AG10803 (cell line): Measurements from ENCODE around the gene MRC1.

ENCODE experiments used
- DNase-seq: peaks from one replicate; pipeline ENCODE4 v3.0.0; 2010; ENCODE audit warnings: low read depth
- H3K4me3 ChIP-seq: 2 replicates; pipeline ENCODE4 v1.5.1; 2011; ENCODE audit warnings: mild to moderate bottlenecking, low read length, control low read depth
- CTCF ChIP-seq: conservative IDR thresholded peaks from 2 replicates; pipeline ENCODE4 v1.5.1; 2011; ENCODE audit warnings: mild to moderate bottlenecking, low read length, control low read depth, inconsistent platforms

MRC1 gene

DNA sequence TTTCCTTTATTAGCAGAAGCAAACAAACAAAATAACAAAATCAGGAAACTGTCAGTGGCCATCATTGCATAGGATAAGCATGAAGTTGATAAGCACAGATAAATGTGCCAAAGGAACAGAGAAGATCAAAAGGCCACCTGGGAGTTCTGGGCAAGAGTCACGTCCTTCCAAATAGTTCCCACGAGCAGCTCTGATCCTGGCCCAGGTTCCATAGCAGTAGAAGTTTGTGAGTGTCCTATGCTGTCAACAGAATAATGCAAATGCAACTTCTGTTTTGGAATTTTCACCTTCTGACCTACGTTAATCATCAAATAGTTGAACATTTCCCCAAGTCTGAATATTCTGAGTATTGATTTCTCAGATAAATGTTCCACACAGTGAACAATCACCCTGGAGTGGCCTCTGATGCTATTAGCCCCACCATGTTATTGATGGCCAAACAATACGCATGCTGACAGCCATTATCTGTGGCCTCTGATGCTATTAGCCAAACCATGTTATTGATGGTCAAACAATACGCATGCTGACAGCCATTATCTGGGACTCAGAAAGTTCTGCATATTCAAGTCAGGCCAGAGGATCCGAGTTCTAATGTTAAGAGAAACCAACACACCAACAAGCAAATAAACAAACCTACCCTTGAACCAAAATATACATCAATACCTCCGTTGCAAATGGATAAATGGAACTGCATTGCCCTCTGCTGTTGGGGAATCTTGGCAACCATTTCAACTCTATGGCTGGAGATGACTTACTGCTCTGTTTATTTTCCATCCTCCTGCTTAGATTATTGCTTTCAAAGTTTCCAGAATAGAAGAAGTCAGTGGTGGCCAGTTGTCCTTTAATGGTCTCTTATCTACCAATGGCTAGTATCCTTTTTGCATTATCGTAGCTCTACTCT lies 63.3 kb downstream of the MRC1 start:
- DNase-seq, result peak; percentile 27
- peak; percentile 48 for TF ChIP-seq CTCF
- no peak overlapping the region for H3K4me3 ChIP-seq

- peak; percentile 22 for DNase-seq
- H3K4me3 ChIP-seq, result no peak overlapping the region
- no peak for TF ChIP-seq CTCF
Observed at GRCh38 chr10:17873946-17874345, 64.8 kb downstream of the MRC1 start.

GRCh38 chr10:17877121-17877520 lies 68.0 kb downstream of the MRC1 start:
- TF ChIP-seq CTCF, result no peak
- no peak overlapping the region for H3K4me3 ChIP-seq
- DNase-seq, result no peak

DNA sequence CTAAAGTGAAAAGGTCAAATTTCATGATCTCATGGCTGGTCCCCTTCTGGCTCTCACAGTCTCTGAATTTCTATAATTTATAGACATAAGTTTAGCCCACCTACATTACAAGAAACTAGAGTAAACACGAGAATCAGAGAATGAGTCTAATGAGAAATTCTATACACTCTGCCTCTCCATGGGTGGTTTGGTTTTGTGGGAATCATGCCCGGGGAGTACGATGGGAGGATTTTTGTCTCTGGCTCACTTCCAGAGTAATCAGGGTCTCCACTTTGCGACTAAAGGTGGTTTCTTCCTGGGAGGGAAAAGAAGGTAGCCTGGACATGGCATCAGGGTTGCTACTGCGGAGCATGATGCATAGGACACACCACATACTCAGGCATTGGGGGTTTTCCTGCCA lies 69.7 kb downstream of the MRC1 start:
- TF ChIP-seq CTCF, result no peak
- H3K4me3 ChIP-seq, result no peak overlapping the region
- no peak for DNase-seq

GRCh38 chr10:17880601-17881000 lies 71.5 kb downstream of the MRC1 start:
- no peak for TF ChIP-seq CTCF
- peak; percentile 43 for DNase-seq
- H3K4me3 ChIP-seq, result no peak overlapping the region

DNA sequence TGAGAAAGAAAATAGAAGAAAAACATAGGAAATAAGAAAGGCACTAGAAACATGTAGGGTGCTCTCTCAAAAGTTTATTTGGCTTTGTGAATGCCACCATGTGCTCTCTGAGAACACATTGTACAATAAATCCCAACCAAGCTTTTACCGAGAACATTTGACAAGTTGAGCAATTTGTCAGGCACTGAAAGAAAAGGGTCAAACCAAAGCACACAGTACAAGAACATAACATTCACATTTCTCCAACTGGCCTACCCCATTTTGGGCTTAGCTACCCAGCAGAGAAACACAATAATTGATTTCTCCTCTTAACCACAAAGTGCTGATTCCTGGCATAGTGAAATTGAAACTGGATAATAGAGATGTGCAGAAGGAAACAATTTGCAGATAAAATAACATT lies 73.4 kb downstream of the MRC1 start:
- no peak for TF ChIP-seq CTCF
- H3K4me3 ChIP-seq, result no peak overlapping the region
- DNase-seq, result peak; percentile 49

DNA sequence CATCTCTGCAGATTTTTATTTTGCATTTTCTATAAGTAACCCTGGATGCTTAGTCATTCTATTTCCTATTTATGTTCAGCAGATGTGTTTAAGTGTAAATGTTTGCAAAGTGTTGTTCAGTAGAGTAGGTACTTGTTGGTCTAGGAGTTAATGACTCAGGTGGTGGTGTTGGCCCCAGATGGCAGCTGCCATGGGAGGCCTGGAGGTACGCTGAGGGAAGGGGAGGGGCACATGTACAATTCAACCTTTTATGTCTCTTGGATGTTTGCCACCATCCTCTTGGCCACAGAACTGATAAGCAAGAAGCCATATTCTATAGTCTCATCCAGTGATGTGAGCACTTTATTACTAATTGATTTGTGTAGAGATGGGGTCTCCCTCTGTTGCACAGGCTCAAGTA lies 74.5 kb downstream of the MRC1 start:
- no peak for TF ChIP-seq CTCF
- H3K4me3 ChIP-seq, result no peak overlapping the region
- no peak for DNase-seq
